Measurements from ENCODE around the gene PRXL2B.
"Not testable (repeated sequence)": the region's sequence is repeated elsewhere in the genome, so short reads cannot be mapped to it uniquely, and the experiment has no call there.

The PRXL2B gene

DNA sequence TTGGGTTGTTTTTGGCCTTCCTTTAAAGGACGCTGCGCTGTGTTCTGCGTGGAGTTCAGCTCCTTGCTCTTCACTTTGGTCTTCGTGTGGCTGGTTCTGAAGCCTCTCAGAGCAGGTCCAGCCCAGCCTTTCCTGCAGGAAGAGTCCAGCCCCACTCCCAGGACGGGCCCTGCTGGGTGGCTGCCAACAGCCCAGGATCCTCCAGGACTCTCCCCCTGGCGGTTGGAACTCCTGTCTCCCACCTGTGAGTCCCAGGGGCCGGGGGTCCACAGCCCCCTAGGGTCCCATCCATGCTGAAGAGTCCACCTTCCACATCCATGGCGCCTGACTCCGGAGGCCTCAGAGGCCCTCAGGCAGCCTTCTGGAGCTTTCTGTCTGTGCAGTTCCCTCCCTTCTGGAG, 35.0 kb upstream of the PRXL2B start:
- not testable (repeated sequence) for DNase-seq

DNA sequence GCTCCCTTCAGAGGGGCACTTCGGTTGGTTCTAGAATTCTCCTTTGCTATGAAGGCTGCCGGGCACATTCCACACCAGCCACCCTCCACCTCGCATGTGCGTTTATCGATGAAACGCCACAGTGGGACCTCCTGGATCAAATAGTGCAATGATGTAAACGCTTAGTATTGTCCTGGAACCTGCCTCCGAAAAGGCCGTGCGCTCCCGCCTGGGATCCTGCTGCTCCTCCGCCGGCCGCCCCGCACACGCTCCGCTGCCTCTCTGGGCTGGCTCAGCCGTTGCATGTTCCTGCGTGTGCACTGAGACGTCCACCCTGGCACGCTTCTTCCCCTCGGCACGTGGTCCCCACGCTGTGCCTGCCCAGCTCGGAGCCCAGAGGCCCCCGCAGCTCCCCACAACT, 34.4 kb upstream of the PRXL2B start:
- no peak for DNase-seq

DNA sequence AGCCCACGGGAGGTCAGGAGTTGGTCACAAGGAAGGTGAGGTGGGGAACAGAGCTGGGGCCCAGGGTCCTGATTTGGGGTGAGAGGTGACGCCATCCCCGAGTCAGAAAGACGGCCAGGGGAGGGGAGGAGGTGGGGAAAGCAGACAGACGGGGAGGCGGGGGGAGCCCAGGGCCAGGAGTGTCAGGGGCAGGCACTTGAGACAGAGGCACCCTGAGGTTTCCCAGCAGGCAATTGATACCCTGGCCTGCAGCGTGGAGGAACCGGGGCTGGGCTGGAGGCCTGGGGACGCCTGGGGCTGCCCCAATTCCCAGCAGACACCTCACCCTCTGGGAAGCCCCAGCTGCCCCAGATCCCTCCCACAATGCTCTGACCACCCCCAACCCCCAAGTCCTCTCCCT, 33.5 kb upstream of the PRXL2B start:
- DNase-seq, result not testable (repeated sequence)

DNA sequence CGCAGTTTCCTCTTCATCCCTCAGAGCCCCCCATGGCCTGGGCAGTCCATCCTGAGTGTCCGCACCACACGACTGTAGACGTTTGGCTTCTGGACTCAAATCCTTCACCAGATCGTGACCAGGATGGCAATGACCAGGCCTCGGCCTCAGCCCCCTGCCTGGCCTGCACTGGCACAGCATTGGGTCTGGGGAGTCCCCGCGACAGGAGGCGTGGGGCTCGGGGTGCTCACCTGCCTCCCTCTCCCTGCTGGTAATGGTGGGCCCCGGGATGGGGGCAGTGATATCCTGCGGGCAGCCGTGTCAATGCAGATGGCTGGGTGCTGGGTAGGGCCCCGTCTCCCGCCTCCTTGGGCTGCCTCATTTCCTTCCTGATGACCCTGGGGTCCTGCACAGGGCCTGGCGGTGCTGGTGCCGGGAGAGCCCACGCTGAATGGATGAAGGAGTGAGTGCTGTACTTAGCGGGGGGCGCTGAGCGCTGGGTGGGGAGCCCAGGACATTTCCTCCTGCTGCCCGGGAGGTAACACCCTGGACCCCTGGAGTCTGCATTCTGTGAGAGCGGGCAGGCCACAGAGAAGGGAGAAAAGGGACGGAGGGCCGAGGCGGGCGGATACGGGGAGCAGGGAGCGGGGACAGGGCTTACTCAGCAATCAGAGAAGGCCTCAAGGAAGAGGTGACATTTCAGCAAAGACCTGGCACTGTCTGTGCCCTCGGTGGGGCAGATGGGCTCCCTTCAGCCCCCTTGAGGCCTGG, 32.5 kb upstream of the PRXL2B start:
- no peak for DNase-seq

DNA sequence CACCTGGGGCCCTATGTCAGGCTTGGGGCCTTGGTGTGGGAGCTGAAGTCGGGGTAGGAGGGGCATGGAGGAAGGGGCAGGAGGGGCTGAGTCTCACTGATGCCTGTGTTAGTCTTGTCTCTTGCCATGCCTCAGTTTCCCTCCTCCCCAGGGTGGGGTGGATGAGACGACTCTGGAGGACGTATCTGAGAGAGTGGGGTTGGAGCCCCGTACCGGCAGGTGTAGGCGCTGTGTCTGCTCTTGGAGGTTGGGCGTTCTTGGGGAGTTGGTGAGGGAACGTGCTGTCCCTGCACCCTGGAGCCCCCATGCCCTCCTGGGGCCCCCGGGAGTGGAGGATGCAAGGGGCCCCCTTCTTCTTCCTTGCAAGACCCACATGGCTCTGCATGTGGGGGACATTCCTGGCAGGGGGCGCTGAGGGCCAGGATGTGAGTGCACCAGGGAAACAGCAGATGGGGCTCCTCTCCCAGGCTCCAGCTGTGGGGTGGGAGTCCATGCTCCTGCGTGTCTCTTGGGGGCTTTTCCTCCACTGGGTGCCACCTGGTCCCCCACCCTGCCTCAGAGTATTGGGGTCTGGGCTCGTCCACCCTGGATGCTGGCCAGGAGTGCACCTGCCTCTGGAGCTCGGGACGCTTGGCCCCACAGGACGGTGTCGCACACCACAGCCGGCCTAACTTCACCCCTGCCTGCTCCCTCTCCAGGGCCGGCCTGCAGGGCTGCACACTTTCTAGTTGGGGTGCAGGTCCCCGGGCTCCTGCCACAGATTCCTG, 31.8 kb upstream of the PRXL2B start:
- peak; percentile 16 to 49 for DNase-seq

DNA sequence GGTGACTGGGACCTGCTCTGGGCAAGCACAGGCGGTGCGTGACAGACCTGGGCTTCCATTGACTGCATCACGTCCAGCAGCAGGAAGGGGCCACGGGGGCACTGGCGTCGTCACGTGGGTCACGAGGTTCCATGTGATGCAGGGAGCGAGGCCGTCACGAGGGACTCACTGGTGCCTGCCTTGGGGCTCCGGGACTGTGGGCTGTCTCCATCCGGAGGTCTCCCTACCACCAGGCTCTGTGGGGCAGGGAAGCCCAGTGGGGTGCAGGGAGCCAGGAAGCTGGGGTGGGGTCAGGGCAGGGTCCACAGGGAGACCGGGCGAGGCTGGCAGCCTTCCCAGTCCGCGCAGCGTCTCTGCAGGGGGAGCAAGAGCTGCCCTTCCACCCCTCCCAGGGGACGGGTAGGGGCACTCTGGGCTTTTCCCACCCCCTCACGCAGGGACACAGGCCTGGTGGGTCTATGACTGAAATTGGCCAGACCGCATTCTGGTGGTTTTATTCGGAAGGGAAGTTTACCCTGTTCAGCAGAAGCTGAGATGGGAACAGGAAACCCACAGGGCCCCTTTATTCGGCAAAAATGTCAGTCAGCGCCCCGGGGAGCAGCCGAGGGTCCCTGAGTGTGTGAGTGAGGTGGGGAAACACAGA, 30.8 kb upstream of the PRXL2B start:
- no peak for DNase-seq

DNA sequence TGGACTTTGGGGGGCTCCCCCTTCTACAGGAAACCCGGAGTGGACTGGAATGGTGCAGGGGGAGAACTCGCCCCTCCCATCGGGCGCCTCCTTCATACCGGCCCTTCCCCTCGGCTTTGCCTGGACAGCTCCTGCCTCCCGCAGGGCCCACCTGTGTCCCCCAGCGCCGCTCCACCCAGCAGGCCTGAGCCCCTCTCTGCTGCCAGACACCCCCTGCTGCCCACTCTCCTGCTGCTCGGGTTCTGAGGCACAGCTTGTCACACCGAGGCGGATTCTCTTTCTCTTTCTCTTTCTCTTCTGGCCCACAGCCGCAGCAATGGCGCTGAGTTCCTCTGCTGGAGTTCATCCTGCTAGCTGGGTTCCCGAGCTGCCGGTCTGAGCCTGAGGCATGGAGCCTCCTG, 30.3 kb upstream of the PRXL2B start, which contains the start of gene TNFRSF14:
TNFRSF14 (plus strand) TSS at position 95 of the 401 bp plus-strand sequence; CDS start at position 389, 294 bp downstream.
- DNase-seq, result peak in 1 of 2 experiments; percentile 25

DNA sequence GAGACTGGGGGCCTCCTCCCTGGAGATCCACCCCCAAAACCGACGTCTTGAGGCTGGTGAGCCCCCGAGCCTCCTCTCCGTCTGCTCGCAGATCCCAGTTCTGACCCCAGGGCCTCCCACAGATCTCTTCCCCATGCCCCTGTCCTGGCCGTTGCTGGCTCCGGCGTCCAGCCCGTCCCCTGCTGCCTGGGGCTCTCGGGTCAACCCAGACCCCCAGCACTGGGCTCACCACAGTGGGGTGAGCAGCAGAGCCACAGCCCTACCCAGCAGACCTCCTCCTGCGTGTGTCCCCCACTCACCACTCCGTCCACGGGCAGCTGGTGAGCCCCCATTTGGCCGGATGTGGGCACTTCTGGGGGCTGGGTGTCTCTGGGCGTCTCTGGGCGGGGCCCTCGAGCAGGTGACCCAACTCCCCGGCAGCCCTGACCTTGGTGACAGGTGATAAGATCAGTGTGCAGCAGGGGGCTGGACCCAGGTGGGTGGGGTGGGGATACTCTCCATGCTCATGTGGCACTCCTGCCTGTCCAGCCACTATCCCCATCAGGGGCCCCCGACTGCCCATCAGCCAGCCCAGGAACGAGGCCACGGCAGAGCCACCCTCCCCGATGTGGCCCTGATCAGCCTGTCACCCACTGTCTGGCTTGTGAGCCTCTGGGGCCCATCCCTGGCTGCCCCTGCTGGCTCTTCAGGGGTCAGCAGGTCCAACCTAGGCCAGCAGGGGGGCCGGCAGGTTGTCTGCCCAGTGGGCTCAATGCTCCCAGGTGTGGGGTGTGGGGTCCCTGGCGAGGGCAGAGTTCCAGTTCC, 29.7 kb upstream of the PRXL2B start:
- no peak for DNase-seq

DNA sequence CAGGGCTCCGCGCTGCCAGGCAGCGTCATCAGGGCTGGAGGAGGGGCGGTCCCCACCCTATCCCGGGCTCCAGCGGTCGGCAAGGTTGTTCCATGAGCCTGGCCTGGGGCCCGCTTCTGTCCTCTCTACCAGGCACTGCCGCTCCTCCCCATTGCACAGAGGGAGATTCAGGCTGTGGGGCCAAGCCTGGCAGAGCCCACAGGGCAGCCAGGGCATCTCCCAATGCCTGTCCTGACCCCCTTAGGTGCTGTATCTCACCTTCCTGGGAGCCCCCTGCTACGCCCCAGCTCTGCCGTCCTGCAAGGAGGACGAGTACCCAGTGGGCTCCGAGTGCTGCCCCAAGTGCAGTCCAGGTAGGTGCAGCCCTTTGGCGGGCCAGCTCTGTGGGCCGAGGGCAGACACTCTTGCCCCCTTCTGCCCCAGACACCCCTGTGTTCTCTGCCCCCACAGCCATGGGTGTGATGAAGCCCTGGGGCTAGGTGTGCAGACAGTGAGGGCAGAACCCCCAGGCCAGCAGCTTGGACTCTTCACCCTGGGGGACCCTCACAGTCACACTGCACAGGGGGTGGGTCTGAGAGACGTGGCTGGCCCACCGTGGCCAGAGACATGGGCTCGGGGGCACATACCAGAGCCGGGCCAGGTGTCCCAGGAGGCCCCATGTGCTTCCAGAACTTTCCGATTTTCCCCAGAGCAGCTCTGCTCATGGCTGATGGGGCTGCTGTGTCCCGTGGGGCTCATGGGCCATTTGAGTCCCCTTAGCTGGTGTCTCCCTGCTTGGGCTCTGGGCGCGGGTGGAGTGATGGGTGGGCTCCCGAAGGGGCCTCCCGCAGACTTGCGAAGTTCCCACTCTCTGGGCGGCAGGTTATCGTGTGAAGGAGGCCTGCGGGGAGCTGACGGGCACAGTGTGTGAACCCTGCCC, 28.8 kb upstream of the PRXL2B start:
- DNase-seq, result no peak

DNA sequence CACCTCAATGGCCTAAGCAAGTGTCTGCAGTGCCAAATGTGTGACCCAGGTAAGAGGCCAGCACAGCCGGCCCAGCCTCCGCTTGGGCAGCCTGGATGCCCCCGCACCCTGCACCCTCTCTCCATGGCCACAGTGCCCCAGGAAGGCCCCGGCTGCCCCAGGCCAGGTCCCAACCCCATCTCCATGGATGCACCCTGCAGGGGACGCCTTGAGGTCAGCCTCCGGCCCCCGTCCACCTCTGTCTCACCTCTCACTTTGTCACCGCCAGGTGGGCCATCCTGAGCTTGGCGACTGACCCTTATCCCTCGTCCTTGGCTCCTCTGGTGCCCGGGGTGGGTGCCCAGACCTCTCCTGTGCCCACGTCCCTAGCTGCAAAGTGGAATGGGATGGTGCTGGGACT, 28.2 kb upstream of the PRXL2B start:
- no peak for DNase-seq

DNA sequence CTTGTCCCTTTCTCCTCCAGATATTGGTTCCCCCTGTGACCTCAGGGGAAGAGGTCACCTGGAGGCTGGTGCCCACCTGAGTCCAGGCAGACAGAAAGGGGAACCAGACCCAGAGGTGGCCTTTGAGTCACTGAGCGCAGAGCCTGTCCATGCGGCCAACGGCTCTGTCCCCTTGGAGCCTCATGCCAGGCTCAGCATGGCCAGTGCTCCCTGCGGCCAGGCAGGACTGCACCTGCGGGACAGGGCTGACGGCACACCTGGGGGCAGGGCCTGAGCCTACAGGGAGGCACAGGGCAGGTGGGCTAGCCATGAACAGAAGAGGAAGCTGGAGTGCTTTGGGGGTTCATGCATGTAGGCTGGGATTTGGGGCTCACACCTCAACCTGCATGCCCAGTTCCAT, 27.7 kb upstream of the PRXL2B start:
- DNase-seq, result no peak

DNA sequence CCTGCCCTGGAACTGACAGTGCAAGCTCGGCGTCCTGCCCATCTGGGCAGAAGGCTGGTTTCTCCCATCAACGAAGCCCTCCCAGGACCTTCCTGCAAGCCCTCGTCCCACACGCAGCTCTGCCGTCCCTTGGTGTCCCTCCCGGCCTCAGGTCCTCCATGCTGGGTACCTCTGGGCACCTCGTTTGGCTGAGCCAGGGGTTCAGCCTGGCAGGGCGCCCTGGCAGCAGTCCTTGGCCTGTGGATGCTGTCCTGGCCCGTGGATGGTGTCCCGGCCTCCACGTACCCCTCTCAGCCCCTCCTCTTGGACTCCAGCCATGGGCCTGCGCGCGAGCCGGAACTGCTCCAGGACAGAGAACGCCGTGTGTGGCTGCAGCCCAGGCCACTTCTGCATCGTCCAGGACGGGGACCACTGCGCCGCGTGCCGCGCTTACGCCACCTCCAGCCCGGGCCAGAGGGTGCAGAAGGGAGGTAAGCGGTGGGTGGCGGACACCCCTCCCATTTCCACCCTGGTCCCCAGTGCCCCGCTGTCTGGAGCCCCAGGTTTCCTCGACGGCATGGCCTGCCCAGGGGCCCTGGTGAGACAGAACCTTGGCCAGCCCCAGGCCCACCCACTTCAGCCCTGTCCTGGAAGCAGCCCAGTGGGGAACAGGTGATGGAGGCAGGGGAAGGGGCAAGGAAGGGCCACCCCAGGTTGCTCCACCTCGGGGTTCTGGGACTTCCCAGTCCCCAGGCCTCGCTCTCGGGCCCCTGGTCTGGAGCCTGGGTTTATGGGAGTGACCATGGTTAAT, 26.9 kb upstream of the PRXL2B start:
- no peak for DNase-seq

DNA sequence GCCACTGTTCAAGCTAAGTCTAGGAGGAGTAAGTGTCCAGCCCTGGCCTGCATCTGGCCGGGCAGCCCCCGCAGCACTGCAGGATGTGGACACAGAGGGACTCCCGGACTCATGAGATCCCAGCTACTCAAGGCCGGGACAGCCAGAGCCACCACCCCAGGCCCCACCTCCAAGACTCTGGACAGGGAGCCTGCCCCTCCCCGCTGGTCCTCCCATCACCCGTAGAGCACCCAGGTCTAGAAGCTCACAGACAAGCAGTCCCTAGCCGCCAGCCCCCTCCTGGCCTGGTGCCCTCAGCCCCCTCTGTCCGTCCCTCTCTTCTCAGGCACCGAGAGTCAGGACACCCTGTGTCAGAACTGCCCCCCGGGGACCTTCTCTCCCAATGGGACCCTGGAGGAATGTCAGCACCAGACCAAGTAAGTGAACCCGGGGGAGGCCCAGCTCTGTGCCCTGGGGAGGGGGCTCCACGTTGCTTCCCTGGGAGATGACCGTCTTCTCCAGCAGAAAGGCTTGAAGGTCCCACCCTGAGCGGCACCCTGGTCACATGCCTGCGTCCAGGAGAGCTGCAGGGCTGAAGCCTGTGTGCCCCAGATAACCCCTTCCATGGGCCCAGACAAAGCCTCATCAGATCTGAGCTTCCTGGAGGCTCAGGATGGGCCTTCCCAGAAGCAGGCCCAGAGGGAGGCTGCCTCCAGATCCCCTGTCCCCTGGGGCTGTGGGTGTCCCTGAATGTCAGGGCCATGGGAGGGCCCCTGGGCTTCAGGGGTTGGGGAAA, 26.1 kb upstream of the PRXL2B start:
- DNase-seq, result no peak

DNA sequence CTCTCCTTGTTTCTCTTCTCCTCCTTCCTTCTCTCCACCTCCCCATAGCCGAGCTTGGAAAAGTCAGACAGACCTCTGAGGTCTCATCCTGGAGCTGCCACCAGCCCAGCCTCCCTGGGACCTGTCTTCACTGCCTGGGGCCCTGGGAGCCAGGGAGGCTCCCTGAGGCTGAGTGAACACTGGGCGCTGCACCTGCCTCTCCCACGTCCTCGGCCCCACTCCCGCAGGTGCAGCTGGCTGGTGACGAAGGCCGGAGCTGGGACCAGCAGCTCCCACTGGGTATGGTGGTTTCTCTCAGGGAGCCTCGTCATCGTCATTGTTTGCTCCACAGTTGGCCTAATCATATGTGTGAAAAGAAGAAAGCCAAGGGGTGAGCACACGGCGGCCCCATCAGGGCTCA, 25.1 kb upstream of the PRXL2B start:
- DNase-seq, result no peak

DNA sequence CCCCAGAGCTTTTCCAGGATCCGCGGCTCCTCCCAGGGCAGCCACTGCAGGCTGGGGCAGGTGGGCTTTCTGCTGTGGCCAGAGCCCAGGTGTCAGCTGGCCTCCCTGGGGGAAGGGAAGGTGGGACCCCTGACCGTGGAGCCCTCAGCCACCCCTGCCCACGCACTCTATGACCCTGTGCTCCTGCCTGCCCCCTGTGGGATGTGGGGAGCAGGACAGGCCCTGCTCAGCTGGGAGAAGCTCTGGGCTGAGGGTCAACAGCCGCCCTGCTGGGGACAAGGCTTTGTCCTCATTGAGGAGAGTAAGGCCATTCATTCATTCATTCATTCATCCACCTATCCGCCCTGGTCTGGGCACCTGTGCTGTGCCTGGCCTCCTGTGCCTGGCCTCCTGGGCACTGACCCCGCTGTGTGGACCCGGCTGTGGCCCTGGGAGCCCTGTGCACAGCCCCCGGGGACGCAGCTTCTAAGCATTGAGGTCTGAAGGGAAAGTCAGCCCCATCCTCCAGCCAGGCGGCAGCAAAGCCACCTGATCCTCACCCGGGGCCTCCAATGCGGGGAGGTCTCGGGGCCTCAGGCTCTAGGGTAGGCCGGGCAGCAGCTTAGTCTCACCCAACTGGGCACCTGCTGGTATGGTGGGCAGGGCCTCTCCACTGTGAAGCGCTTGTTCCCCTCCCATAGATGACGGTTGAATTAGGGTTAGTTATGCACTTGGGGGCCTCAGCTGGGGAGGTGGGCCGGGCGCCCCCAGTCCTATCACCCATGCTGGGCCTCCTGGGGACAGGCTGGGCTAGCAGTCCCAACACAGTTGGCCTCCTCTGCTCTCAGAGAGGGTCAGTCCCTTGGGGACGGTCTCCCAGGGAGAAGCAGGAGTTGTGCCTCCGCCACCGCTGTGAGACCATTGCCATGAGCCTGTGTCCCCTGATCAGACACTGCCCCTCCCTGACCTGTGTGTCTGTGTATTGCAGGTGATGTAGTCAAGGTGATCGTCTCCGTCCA, 24.4 kb upstream of the PRXL2B start:
- DNase-seq, result no peak

DNA sequence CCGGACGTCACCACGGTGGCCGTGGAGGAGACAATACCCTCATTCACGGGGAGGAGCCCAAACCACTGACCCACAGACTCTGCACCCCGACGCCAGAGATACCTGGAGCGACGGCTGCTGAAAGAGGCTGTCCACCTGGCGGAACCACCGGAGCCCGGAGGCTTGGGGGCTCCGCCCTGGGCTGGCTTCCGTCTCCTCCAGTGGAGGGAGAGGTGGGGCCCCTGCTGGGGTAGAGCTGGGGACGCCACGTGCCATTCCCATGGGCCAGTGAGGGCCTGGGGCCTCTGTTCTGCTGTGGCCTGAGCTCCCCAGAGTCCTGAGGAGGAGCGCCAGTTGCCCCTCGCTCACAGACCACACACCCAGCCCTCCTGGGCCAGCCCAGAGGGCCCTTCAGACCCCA, 23.4 kb upstream of the PRXL2B start:
- DNase-seq, result no peak

DNA sequence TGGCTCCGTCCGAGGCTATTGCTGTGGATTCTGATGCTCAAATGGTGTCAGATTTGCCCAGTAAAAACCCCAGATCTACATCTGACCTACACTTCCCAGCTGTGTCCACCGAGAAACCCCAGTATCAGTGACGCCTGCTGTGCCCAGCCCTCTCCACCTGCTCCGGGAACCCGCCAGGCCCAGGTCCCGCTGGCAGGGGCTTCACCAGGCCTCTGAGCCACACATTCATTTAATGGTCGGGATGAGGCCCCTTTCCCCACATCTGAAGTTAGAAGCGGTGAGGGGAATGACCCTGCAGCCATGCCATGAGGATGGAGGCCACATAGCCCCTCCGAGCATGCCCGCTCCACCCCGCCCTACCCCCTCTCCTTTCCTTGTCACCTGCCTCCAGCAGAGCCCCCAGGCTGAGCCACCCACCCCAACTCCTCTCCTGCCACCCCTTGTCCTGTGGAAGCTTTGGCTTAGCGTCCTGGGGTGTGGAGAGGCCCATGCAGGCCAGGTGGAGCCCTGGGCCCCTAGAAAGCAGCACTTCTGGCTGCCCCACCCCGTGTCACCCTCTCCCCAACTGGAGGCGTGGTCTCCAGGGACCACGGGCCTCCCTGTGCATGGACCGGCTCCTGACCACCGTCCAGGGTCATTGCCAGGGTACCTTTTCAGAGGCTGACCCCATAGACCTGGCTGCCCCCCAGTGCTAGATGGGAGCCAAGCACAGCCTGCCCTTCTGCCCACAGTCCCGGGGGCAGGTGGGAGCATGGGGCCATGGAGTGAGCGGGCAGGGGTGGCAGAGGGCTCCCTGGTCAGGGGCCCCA, 22.4 kb upstream of the PRXL2B start:
- DNase-seq, result no peak

DNA sequence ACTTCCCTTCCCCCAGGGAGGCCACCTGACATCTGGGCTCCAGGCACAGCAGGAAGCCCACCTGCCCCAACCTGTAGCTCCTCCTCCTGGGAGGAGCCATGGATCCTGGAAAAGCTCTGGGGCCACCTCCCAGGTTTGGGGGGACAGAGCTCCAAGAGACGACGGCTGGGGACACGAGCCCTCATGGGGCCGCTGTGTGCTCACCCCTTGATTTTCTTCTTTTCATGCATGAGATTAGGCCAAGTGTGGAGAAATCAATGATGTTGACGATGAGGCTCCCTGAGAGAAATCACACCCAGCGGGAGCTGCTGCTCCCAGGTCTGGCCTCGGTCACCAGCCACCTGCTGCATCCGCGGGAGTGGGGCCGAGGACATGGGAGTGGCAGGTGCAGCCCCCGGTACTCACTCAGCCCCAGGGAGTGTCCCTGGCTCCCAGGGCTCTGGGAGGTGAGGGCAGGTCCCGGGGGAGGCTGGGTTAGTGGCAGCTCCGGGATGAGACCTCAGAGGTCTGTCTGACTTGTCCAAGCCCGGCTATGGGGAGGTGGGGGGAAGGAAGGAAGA, 21.7 kb upstream of the PRXL2B start:
- no peak for DNase-seq

Data from NCI-H524 (cell line).